HepG2 (cell line): ENCODE results near the gene TADA2B. TPM values are rescaled to one million over a fixed set of nuclear protein-coding genes. Genes with fewer than 3 reads are reported as not detected.
A peak's percentile ranks its signal among the peaks of the same experiment; 100 is the strongest.

ENCODE experiments used
- ZFP37 ChIP-seq: sonication (generic); formaldehyde crosslinking; IDR thresholded peaks from 2 replicates; pipeline ENCODE4 v1.4.0; 2020; ENCODE audit warnings: missing genetic modification reagents, borderline replicate concordance
- ZFX ChIP-seq: sonication (generic); formaldehyde crosslinking; IDR thresholded peaks from 2 replicates; pipeline ENCODE4 v1.4.0; 2020; ENCODE audit warnings: mild to moderate bottlenecking, low read depth, missing genetic modification reagents, moderate library complexity
- ZNF33A ChIP-seq: sonication (generic); formaldehyde crosslinking; IDR thresholded peaks from 2 replicates; pipeline ENCODE4 v1.5.1; 2020; ENCODE audit warnings: missing genetic modification reagents, mild to moderate bottlenecking, moderate library complexity, borderline replicate concordance
- ZNF549 ChIP-seq: sonication (generic); formaldehyde crosslinking; IDR thresholded peaks from 2 replicates; pipeline ENCODE4 v1.5.0; 2020; ENCODE audit warnings: missing genetic modification reagents
- ZNF605 ChIP-seq: sonication (generic); formaldehyde crosslinking; IDR thresholded peaks from 2 replicates; pipeline ENCODE4 v1.8.0; 2022; ENCODE audit warnings: mild to moderate bottlenecking, missing genetic modification reagents
- ZNF772 ChIP-seq: sonication (generic); formaldehyde crosslinking; IDR thresholded peaks from 2 replicates; pipeline ENCODE4 v1.5.0; 2020; ENCODE audit warnings: mild to moderate bottlenecking, missing genetic modification reagents
- ZSCAN25 ChIP-seq: sonication (generic); formaldehyde crosslinking; IDR thresholded peaks from 2 replicates; pipeline ENCODE4 v1.8.0; 2022; ENCODE audit warnings: mild to moderate bottlenecking, missing genetic modification reagents
- polyA plus RNA-seq, 8 experiments: library from polyadenylated mRNA; depleted of rRNA in 3 of 8; stranded (reverse) in 7 of 8; unstranded in 1 of 8; fragments of >200 nt; fragmentation: Illumina TruSeq in 4 of 8; extraction: Trizol in 4 of 8; gene quantifications; 2 replicates each; pipeline versions ENCODE4 v1.2.1 to v1.2.3, GENCODE V29; 2011 to 2016; ENCODE audit warnings: low read depth in 4 of 8, missing spikeins in 1 of 8, mixed read lengths in 1 of 8; ENCODE audit not compliant: insufficient read depth in 1 of 8
- total RNA-seq, 5 experiments: library from RNA; depleted of rRNA; stranded (reverse); fragments of >200 nt; fragmentation: Illumina TruSeq; extraction: Trizol; gene quantifications; 2 replicates each; pipeline ENCODE4 v1.2.3, GENCODE V29; 2016; ENCODE audit warnings: low read depth in 1 of 5
- TF ChIP-seq, protein P1 (sequence below): sonication (generic); formaldehyde crosslinking; IDR thresholded peaks from 2 replicates; pipeline ENCODE4 v1.5.1; 2020; ENCODE audit warnings: mild to moderate bottlenecking, moderate library complexity, missing genetic modification reagents
- TF ChIP-seq, protein P2 (sequence below): sonication (generic); formaldehyde crosslinking; IDR thresholded peaks from 2 replicates; pipeline ENCODE4 v1.9.0; 2021; ENCODE audit warnings: missing genetic modification reagents, borderline replicate concordance
- TF ChIP-seq, protein P3 (sequence below): sonication (generic); formaldehyde crosslinking; conservative IDR thresholded peaks from 2 replicates; pipeline ENCODE4 v1.4.0; 2020; ENCODE audit warnings: missing genetic modification reagents
- TF ChIP-seq, protein P4 (sequence below), 2 experiments: sonication (generic) in 1 of 2; formaldehyde crosslinking in 1 of 2; IDR thresholded peaks; 2 replicates each; pipeline versions ENCODE4 v1.6.1 to v1.9.0; 2014 to 2022; ENCODE audit warnings: antibody characterized with exemption in 1 of 2, borderline replicate concordance in 1 of 2, inconsistent platforms in 1 of 2, low read depth in 1 of 2, missing genetic modification reagents in 1 of 2
- TF ChIP-seq, protein P5 (sequence below): IDR thresholded peaks from 2 replicates; pipeline ENCODE4 v1.4.0; 2020; ENCODE audit warnings: mild to moderate bottlenecking, missing genetic modification reagents

Gene TADA2B
- total and polyA plus RNA-seq, 2 of the 13 experiments (the other 11 are each of a cell fraction or from before 2014, with no cell fraction given), result 4.6 to 8.9 TPM

DNA sequence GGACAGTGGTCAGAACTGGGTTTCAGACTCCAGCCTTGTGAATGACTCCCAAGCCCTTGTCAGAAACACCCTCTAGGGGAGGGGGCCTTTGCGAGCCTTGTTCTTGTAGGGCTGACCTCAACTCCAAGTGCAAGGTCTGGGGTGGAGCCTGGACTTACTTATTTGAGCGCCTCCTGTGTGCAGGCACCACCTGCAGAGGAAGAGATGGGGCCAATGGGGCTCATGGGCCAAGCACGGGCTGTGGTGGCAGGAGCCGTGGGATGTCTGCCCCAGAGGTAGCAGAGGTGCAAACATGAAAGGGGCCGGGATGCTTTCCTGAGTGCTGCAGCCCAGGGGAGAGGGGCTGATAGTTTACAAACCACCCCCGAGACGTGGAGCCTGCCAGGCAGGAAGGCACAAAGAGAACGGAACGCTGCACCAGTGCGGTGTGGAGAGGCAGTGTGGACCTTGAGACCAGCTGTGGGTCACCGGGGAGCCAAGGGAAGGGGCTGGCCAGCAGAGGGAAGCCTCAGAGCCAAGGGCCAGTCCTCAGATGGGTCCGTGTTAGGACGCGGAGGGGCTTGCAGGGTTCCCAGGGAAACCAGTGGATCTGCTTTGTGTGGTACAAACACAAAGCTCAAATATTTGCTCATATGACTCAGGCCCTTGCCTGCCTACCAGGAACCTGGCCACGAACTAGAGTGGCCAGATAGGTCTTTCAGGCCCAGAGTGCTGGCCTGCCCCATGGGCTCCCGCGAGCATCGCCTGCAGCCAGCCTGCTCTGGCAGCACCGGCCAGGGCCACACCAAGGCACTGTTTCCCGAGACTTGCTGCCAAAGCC lies 8.7 kb upstream of the TADA2B start (continued):
- TF ChIP-seq, protein P1, sequence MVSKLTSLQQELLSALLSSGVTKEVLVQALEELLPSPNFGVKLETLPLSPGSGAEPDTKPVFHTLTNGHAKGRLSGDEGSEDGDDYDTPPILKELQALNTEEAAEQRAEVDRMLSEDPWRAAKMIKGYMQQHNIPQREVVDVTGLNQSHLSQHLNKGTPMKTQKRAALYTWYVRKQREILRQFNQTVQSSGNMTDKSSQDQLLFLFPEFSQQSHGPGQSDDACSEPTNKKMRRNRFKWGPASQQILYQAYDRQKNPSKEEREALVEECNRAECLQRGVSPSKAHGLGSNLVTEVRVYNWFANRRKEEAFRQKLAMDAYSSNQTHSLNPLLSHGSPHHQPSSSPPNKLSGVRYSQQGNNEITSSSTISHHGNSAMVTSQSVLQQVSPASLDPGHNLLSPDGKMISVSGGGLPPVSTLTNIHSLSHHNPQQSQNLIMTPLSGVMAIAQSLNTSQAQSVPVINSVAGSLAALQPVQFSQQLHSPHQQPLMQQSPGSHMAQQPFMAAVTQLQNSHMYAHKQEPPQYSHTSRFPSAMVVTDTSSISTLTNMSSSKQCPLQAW, result peak; percentile 86
- TF ChIP-seq, protein P2, sequence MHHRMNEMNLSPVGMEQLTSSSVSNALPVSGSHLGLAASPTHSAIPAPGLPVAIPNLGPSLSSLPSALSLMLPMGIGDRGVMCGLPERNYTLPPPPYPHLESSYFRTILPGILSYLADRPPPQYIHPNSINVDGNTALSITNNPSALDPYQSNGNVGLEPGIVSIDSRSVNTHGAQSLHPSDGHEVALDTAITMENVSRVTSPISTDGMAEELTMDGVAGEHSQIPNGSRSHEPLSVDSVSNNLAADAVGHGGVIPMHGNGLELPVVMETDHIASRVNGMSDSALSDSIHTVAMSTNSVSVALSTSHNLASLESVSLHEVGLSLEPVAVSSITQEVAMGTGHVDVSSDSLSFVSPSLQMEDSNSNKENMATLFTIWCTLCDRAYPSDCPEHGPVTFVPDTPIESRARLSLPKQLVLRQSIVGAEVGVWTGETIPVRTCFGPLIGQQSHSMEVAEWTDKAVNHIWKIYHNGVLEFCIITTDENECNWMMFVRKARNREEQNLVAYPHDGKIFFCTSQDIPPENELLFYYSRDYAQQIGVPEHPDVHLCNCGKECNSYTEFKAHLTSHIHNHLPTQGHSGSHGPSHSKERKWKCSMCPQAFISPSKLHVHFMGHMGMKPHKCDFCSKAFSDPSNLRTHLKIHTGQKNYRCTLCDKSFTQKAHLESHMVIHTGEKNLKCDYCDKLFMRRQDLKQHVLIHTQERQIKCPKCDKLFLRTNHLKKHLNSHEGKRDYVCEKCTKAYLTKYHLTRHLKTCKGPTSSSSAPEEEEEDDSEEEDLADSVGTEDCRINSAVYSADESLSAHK (CRISPR knock-in tag), result no peak
- TF ChIP-seq ZNF605 (CRISPR knock-in tag) (peak; percentile 98), ZNF772 (CRISPR knock-in tag) (peak; percentile 92), ZFX (peak; percentile 82), ZNF549 (CRISPR knock-in tag) (no peak), ZSCAN25 (peak; percentile 75), ZFP37 (CRISPR knock-in tag) (no peak), ZNF33A (CRISPR knock-in tag) (no peak)
- TF ChIP-seq, protein P3, sequence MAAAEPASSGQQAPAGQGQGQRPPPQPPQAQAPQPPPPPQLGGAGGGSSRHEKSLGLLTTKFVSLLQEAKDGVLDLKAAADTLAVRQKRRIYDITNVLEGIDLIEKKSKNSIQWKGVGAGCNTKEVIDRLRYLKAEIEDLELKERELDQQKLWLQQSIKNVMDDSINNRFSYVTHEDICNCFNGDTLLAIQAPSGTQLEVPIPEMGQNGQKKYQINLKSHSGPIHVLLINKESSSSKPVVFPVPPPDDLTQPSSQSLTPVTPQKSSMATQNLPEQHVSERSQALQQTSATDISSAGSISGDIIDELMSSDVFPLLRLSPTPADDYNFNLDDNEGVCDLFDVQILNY, result no peak
- TF ChIP-seq, protein P4, sequence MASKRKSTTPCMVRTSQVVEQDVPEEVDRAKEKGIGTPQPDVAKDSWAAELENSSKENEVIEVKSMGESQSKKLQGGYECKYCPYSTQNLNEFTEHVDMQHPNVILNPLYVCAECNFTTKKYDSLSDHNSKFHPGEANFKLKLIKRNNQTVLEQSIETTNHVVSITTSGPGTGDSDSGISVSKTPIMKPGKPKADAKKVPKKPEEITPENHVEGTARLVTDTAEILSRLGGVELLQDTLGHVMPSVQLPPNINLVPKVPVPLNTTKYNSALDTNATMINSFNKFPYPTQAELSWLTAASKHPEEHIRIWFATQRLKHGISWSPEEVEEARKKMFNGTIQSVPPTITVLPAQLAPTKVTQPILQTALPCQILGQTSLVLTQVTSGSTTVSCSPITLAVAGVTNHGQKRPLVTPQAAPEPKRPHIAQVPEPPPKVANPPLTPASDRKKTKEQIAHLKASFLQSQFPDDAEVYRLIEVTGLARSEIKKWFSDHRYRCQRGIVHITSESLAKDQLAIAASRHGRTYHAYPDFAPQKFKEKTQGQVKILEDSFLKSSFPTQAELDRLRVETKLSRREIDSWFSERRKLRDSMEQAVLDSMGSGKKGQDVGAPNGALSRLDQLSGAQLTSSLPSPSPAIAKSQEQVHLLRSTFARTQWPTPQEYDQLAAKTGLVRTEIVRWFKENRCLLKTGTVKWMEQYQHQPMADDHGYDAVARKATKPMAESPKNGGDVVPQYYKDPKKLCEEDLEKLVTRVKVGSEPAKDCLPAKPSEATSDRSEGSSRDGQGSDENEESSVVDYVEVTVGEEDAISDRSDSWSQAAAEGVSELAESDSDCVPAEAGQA (IDR thresholded peaks at IDR 0.05; ENCODE audit: low read depth), result 0 out of 2 replicates have a peak, but pooled peaks have one; percentile 20
- TF ChIP-seq, protein P4 (CRISPR knock-in tag; IDR thresholded peaks at IDR 0.05; ENCODE audit: borderline replicate concordance), result no peak
- TF ChIP-seq, protein P5, sequence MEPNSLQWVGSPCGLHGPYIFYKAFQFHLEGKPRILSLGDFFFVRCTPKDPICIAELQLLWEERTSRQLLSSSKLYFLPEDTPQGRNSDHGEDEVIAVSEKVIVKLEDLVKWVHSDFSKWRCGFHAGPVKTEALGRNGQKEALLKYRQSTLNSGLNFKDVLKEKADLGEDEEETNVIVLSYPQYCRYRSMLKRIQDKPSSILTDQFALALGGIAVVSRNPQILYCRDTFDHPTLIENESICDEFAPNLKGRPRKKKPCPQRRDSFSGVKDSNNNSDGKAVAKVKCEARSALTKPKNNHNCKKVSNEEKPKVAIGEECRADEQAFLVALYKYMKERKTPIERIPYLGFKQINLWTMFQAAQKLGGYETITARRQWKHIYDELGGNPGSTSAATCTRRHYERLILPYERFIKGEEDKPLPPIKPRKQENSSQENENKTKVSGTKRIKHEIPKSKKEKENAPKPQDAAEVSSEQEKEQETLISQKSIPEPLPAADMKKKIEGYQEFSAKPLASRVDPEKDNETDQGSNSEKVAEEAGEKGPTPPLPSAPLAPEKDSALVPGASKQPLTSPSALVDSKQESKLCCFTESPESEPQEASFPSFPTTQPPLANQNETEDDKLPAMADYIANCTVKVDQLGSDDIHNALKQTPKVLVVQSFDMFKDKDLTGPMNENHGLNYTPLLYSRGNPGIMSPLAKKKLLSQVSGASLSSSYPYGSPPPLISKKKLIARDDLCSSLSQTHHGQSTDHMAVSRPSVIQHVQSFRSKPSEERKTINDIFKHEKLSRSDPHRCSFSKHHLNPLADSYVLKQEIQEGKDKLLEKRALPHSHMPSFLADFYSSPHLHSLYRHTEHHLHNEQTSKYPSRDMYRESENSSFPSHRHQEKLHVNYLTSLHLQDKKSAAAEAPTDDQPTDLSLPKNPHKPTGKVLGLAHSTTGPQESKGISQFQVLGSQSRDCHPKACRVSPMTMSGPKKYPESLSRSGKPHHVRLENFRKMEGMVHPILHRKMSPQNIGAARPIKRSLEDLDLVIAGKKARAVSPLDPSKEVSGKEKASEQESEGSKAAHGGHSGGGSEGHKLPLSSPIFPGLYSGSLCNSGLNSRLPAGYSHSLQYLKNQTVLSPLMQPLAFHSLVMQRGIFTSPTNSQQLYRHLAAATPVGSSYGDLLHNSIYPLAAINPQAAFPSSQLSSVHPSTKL, result peak; percentile 73
